Right lobe of liver (tissue), 6 donors: Measurements from ENCODE around the gene PTP4A2. TPM values are rescaled to one million over a fixed set of nuclear protein-coding genes. Genes with fewer than 3 reads are reported as not detected.
"Not testable (repeated sequence)": the region's sequence is repeated elsewhere in the genome, so short reads cannot be mapped to it uniquely, and the experiment has no call there.

Experiments used
- ATAC-seq, 4 donors: fragments of 200-7000 bp; cut with Tn5 transposase; one replicate each; pipeline ENCODE4 v1.9.1; 2020; ENCODE audit warnings: mild to moderate bottlenecking in 4 of 4, moderate library complexity in 4 of 4
- DNase-seq, 3 donors: peaks; one replicate each; pipeline ENCODE4 v3.0.0-alpha.2; 2020
- H3K27ac ChIP-seq, 3 donors: fragments of 200-600 bp; one replicate each; pipeline ENCODE4 v1.8.0; 2022
- H3K27me3 ChIP-seq, 2 donors: fragments of 200-600 bp; one replicate each; pipeline ENCODE4 v1.8.0; 2022
- H3K36me3 ChIP-seq, 4 donors: fragments of 200-600 bp; sonication (generic) in 1 of 4; one replicate each; pipeline versions ENCODE4 v1.5.1 to v1.8.0; 2017 to 2022; ENCODE audit warnings: control low read depth in 1 of 4
- H3K4me1 ChIP-seq, 4 donors: fragments of 200-600 bp; sonication (generic) in 1 of 4; one replicate each; pipeline versions ENCODE4 v1.5.1 to v1.8.0; 2017 to 2022; ENCODE audit warnings: control low read depth in 1 of 4
- H3K4me3 ChIP-seq, 3 donors: fragments of 200-600 bp; one replicate each; pipeline ENCODE4 v1.8.0; 2022
- H3K9me3 ChIP-seq, 4 donors: fragments of 200-600 bp; sonication (generic) in 1 of 4; one replicate each; pipeline versions ENCODE4 v1.5.1 to v1.8.0; 2017 to 2022; ENCODE audit warnings: control low read depth in 1 of 4
- CTCF ChIP-seq, 4 donors: fragments of 200-600 bp in 3 of 4; fragments of 450-650 bp in 1 of 4; IDR thresholded peaks; one replicate each; pipeline versions ENCODE4 v1.5.1 to v1.8.0; 2016 to 2022; ENCODE audit warnings: antibody characterized with exemption in 4 of 4, mild to moderate bottlenecking in 2 of 4
- POLR2A ChIP-seq: fragments of 450-650 bp; IDR thresholded peaks from one replicate; pipeline ENCODE4 v1.6.1; 2017; ENCODE audit warnings: antibody characterized with exemption, mild to moderate bottlenecking
- WGBS: methylation state at CpG from one replicate; pipeline ENCODE4 v1.1.6; 2018; ENCODE audit warnings: low coverage, low lambda C conversion rate; ENCODE audit not compliant: insufficient coverage; ENCODE audit errors: missing lambda C conversion rate; 5-methylcytosine and 5-hydroxymethylcytosine counted together
- intact Hi-C, 2 donors: fragments of 100-400 bp; cut with DNase I; formaldehyde crosslinking; loops; one replicate each; pipeline versions ENCODE4 v1.11.2 to v1.14.1; 2022
- total RNA-seq, 6 experiments: library from RNA; depleted of rRNA in 2 of 6; stranded (reverse); fragments of >200 nt in 2 of 6; fragmentation: NEBNext Ultra II Directional in 3 of 6; extraction: Animal tissue kit (Norgen Biotek cat#: 25700) in 3 of 6; gene quantifications; one replicate each; pipeline versions ENCODE4 v1.1.0 to v1.2.4, GENCODE V29; 2016 to 2023
- donor health status: DM: no; HTN: yes; CAD: no.
- donor health status: DM: no; HTN: no; CAD: no.
- donor health status: DM: no; HTN: no; CAD: no.
- donor health status: DM: no; HTN: yes; CAD: no.
- donor health status: DM: no; HTN: yes; CAD: no.

Gene PTP4A2
- total RNA-seq, 6 experiments from 2014 or later: 66.3 to 143 (median 117) TPM

- Histone ChIP-seq H3K4me3 (no peak overlapping the region), H3K27me3 (no peaks in the 10 kb centered on the region), H3K9me3 (no peaks in the 10 kb centered on the region), H3K36me3 (no peaks in the 10 kb centered on the region), H3K27ac (peak overlapping the region in 1 of 3 donors; percentile 33), H3K4me1 (peaks cover 0 to 75% (median 19%) of the 10 kb centered on the region in 4 donors)
- ATAC-seq (no peak), DNase-seq (no peak)
- no peak for TF ChIP-seq CTCF (IDR thresholded peaks at IDR 0.05)
- no peak for TF ChIP-seq POLR2A
- intact Hi-C loops: no loop called here
- WGBS: 77% methylated on average over 8 of the region's 8 CpGs
These were observed 11.1 kb downstream of the PTP4A2 start for GRCh38 chr1:31926853-31927660.

GRCh38 chr1:31926252-31926651, 11.9 kb downstream of the PTP4A2 start:
- ATAC-seq (no peak), DNase-seq (no peak)
- intact Hi-C loops: no loop called here
- no peaks in the 10 kb centered on the region for H3K36me3 ChIP-seq
- WGBS: 48% methylated on average over 2 of the region's 2 CpGs
- TF ChIP-seq CTCF (IDR thresholded peaks at IDR 0.05) (no peak), POLR2A (no peak)
- peaks cover 0 to 75% (median 19%) of the 10 kb centered on the region in 4 donors for H3K4me1 ChIP-seq
- H3K4me3 ChIP-seq: no peak overlapping the region
- H3K9me3 ChIP-seq: no peaks in the 10 kb centered on the region
- no peaks in the 10 kb centered on the region for H3K27me3 ChIP-seq
- H3K27ac ChIP-seq: peak overlapping the region in 1 of 3 donors; percentile 33

- ATAC-seq, H3K27me3 ChIP-seq, H3K27ac ChIP-seq, DNase-seq, H3K9me3 ChIP-seq, H3K36me3 ChIP-seq, intact Hi-C loops, H3K4me3 ChIP-seq: not testable (repeated sequence)
- 87% methylated on average over 13 of the region's 13 CpGs for WGBS
- peaks cover 0 to 74% (median 19%) of the 10 kb centered on the region in 4 donors for H3K4me1 ChIP-seq
These were observed 12.3 kb downstream of the PTP4A2 start for GRCh38 chr1:31925824-31926223.

- intact Hi-C loops: no loop called here
- Histone ChIP-seq H3K36me3 (no peaks in the 10 kb centered on the region), H3K4me1 (peaks cover 0 to 66% (median 19%) of the 10 kb centered on the region in 4 donors), H3K27ac (no peak overlapping the region), H3K9me3 (no peaks in the 10 kb centered on the region), H3K27me3 (no peaks in the 10 kb centered on the region), H3K4me3 (no peak overlapping the region)
- peak; percentile 31 to 62 (median 44) for ATAC-seq
- 0% methylated on average over 1 of the region's 1 CpG for WGBS
- TF ChIP-seq CTCF (IDR thresholded peaks at IDR 0.05) (no peak), POLR2A (no peak)
- DNase-seq: no peak
These were observed 13.3 kb downstream of the PTP4A2 start for GRCh38 chr1:31924839-31925238.

GRCh38 chr1:31923901-31924535, 14.2 kb downstream of the PTP4A2 start:
- no peaks in the 10 kb centered on the region for H3K27me3 ChIP-seq
- H3K4me1 ChIP-seq: peaks cover 0 to 58% (median 15%) of the 10 kb centered on the region in 4 donors
- DNase-seq (no peak), ATAC-seq (peak in 1 of 4 donors; percentile 13)
- intact Hi-C loops: no loop called here
- no peak overlapping the region for H3K4me3 ChIP-seq
- no peak for TF ChIP-seq CTCF (IDR thresholded peaks at IDR 0.05)
- no peak for TF ChIP-seq POLR2A
- no peaks in the 10 kb centered on the region for H3K36me3 ChIP-seq
- 57% methylated on average over 2 of the region's 2 CpGs for WGBS
- H3K27ac ChIP-seq: no peak overlapping the region
- no peaks in the 10 kb centered on the region for H3K9me3 ChIP-seq
